Epithelial cell of proximal tubule (primary cell): Measurements from ENCODE around the gene GRPEL2. TPM values are rescaled to one million over a fixed set of nuclear protein-coding genes. Genes with fewer than 3 reads are reported as not detected.
A peak's percentile ranks its signal among the peaks of the same experiment; 100 is the strongest.

Source experiments
- DNase-seq: peaks from one replicate; pipeline ENCODE4 v3.0.0-alpha.2; 2011; ENCODE audit warnings: low read depth
- H3K4me3 ChIP-seq: 2 replicates; pipeline ENCODE4 v1.5.1; 2011; ENCODE audit warnings: low read depth, mild to moderate bottlenecking, low read length
- CTCF ChIP-seq: conservative IDR thresholded peaks from 2 replicates; pipeline ENCODE4 v1.5.1; 2012; ENCODE audit warnings: low read depth, mild to moderate bottlenecking, low read length
- total RNA-seq: library from RNA; depleted of rRNA; stranded (reverse); fragments of >200 nt; gene quantifications from 2 replicates; pipeline ENCODE4 v1.2.3, GENCODE V29; 2015

GRPEL2 gene
- total RNA-seq, 1 donor from 2014 or later = 15.5 TPM

- TF ChIP-seq CTCF = no peak
- no peak overlapping the region for H3K4me3 ChIP-seq
- no peak for DNase-seq
Measured at GRCh38 chr5:149310488-149310887, 34.8 kb upstream of the GRPEL2 start.

- DNase-seq = peak; percentile 10
- TF ChIP-seq CTCF = no peak
- no peak overlapping the region for H3K4me3 ChIP-seq
Measured at GRCh38 chr5:149310947-149311658, 34.2 kb upstream of the GRPEL2 start.

- no peak for TF ChIP-seq CTCF
- DNase-seq = no peak
- no peak overlapping the region for H3K4me3 ChIP-seq
Measured at GRCh38 chr5:149313151-149313841, 32.0 kb upstream of the GRPEL2 start.

GRCh38 chr5:149314571-149315111 lies 30.7 kb upstream of the GRPEL2 start:
- TF ChIP-seq CTCF = peak; percentile 7
- DNase-seq = no peak
- no peak overlapping the region for H3K4me3 ChIP-seq

- TF ChIP-seq CTCF = no peak
Measured at GRCh38 chr5:149315753-149316152, 29.5 kb upstream of the GRPEL2 start.

GRCh38 chr5:149317281-149318048 lies 27.8 kb upstream of the GRPEL2 start:
- TF ChIP-seq CTCF = peak; percentile 76
- H3K4me3 ChIP-seq = no peak overlapping the region
- DNase-seq = no peak

More at GRCh38 chr5:149315753-149316152, 29.5 kb upstream of the GRPEL2 start:
- no peak overlapping the region for H3K4me3 ChIP-seq
- DNase-seq = no peak
